Panc1 (cell line): ENCODE data around the gene OR51D1. TPM values are rescaled to one million over a fixed set of nuclear protein-coding genes. Genes with fewer than 3 reads are reported as not detected.

Source experiments
- ATAC-seq: fragments of 200-7000 bp; cut with Tn5 transposase; 2 replicates; pipeline ENCODE4 v1.9.1; 2020; ENCODE audit warnings: mild to moderate bottlenecking, moderate library complexity
- BruUV-seq: library from RNA; stranded (reverse); fragments of 400-500 nt; replicated peaks from 2 replicates; lab custom pipeline; 2021; lab: Mats Ljungman, UMichigan
- CTCF ChIA-PET: fragments of 300-600 bp; sonication (Branson Sonifier 250); formaldehyde crosslinking; loops from one replicate; lab custom pipeline; 2022; ENCODE audit warnings: antibody characterized with exemption; lab: Charles Lee
- POLR2A ChIA-PET: fragments of 300-600 bp; sonication (Branson Sonifier 250); formaldehyde crosslinking; loops from one replicate; lab custom pipeline; 2022; ENCODE audit warnings: antibody characterized with exemption; lab: Charles Lee
- DNase-seq: peaks from one replicate; pipeline ENCODE4 v3.0.0-alpha.2; 2010; ENCODE audit warnings: low read depth, low spot score
- H3K27ac ChIP-seq: 2 replicates; pipeline ENCODE4 v1.5.1; 2011; ENCODE audit warnings: mild to moderate bottlenecking, low read length, inconsistent platforms
- H3K27me3 ChIP-seq: fragments of 200-500 bp; sonication (Bioruptor generic); 2 replicates; pipeline ENCODE4 v1.6.0; 2014; ENCODE audit warnings: low read length, inconsistent platforms; ENCODE audit not compliant: control insufficient read depth, insufficient read depth
- H3K36me3 ChIP-seq: fragments of 200-500 bp; sonication (Bioruptor generic); 2 replicates; pipeline ENCODE4 v1.5.1; 2014; ENCODE audit warnings: inconsistent platforms, mild to moderate bottlenecking, low read length, moderate library complexity; ENCODE audit not compliant: control insufficient read depth, insufficient read depth
- H3K4me1 ChIP-seq: 2 replicates; pipeline ENCODE4 v1.5.1; 2011; ENCODE audit warnings: inconsistent platforms, mild to moderate bottlenecking, low read length, moderate library complexity; ENCODE audit not compliant: control insufficient read depth, insufficient read depth
- H3K4me3 ChIP-seq, 2 experiments: 2 replicates each; pipeline ENCODE4 v1.5.1; 2011 to 2012; ENCODE audit warnings: low read depth in 2 of 2, low read length in 2 of 2, mild to moderate bottlenecking in 2 of 2, inconsistent platforms in 1 of 2, moderate library complexity in 1 of 2
- H3K9me3 ChIP-seq: fragments of 200-500 bp; sonication (Bioruptor generic); 2 replicates; pipeline ENCODE4 v1.5.1; 2014; ENCODE audit warnings: low read depth, mild to moderate bottlenecking, inconsistent platforms, low read length, moderate library complexity; ENCODE audit not compliant: control insufficient read depth, insufficient read depth
- CTCF ChIP-seq: fragments of 450-650 bp; IDR thresholded peaks from 2 replicates; pipeline ENCODE4 v1.5.1; 2017; ENCODE audit warnings: mild to moderate bottlenecking
- POLR2AphosphoS5 ChIP-seq: IDR thresholded peaks from 2 replicates; pipeline ENCODE4 v1.6.1; 2012; ENCODE audit warnings: mild to moderate bottlenecking, low read depth, low read length, moderate library complexity
- REST ChIP-seq, 2 experiments: IDR thresholded peaks; 2 replicates each; pipeline ENCODE4 v1.6.1; 2011 to 2012; ENCODE audit warnings: low read depth in 2 of 2, control low read depth in 1 of 2, low read length in 1 of 2, mild to moderate bottlenecking in 1 of 2, moderate library complexity in 1 of 2; ENCODE audit not compliant: insufficient read depth in 1 of 2
- SIN3A ChIP-seq: IDR thresholded peaks from 2 replicates; pipeline ENCODE4 v1.6.1; 2012; ENCODE audit warnings: low read depth, mild to moderate bottlenecking, low read length, moderate library complexity, borderline replicate concordance; ENCODE audit not compliant: insufficient read depth
- TCF7L2 ChIP-seq: IDR thresholded peaks from 2 replicates; pipeline ENCODE4 v1.6.1; 2011; ENCODE audit warnings: mild to moderate bottlenecking, low read depth, low read length, inconsistent platforms
- in situ Hi-C: cut with HindIII; loops from 2 replicates; pipeline ENCODE4 v1.10.0; 2016; ENCODE audit warnings: low sequenced_read_pairs, low pct_unique_long_range_greater_than_20kb
- intact Hi-C: fragments of 100-400 bp; cut with micrococcal nuclease; formaldehyde crosslinking; loops from one replicate; pipeline ENCODE4 v1.10.0; 2022; ENCODE audit not compliant: unreplicated experiment
- total RNA-seq: library from RNA; stranded (reverse); gene quantifications from one replicate; pipeline ENCODE4 v1.2.1, GENCODE V29; 2021; ENCODE audit not compliant: unreplicated experiment

The OR51D1 gene
- total RNA-seq, 1 experiment from 2014 or later = not detected

GRCh38 chr11:4643682-4644081 lies 6.4 kb downstream of the OR51D1 start, which contains the start of gene OR51E1:
Gene OR51E1, plus strand, starts transcription at chr11:4643982. Its CDS starts 8,545 bp downstream, at chr11:4652527.
- ATAC-seq (no peak), DNase-seq (no peak)
- POLR2A ChIA-PET = no interaction called here
- Histone ChIP-seq H3K4me3 (no peak within 1 kb of the TSS), H3K4me1 (no peaks in the 10 kb centered on the region), H3K27me3 (peaks cover 9% of the 10 kb centered on the region), H3K9me3 (no peaks in the 10 kb centered on the region), H3K27ac (no peak within 1 kb of the TSS), H3K36me3 (no peaks in the 10 kb centered on the region)
- TF ChIP-seq REST (IDR thresholded peaks at IDR 0.05; ENCODE audit: insufficient read depth in 1 of 2, low read depth in 2 of 2, low read length in 1 of 2) (no peak), POLR2AphosphoS5 (no peak), CTCF (no peak), TCF7L2 (no peak), SIN3A (no peak)
- BruUV-seq = no TSS peak
- intact Hi-C loops = no loop called here
- CTCF ChIA-PET = no interaction called here
- in situ Hi-C loops = no loop called here

- intact Hi-C loops (no loop called here), in situ Hi-C loops (no loop called here)
- peaks cover 9% of the 10 kb centered on the region for H3K27me3 ChIP-seq
- H3K36me3 ChIP-seq = no peaks in the 10 kb centered on the region
- H3K27ac ChIP-seq = no peak overlapping the region
- POLR2A ChIA-PET = interaction anchor here (0.6 kb wide), 1 partner anchor 898 kb away, joined by 5 read pairs; no protein-coding TSS in a partner anchor
- no peaks in the 10 kb centered on the region for H3K4me1 ChIP-seq
- H3K4me3 ChIP-seq = no peak overlapping the region
- CTCF ChIA-PET = no interaction called here
- no peak for TF ChIP-seq REST (IDR thresholded peaks at IDR 0.05; ENCODE audit: insufficient read depth in 1 of 2, low read depth in 2 of 2, low read length in 1 of 2)
- TF ChIP-seq POLR2AphosphoS5 = no peak
- TF ChIP-seq SIN3A = no peak
- no peak for TF ChIP-seq CTCF
- TF ChIP-seq TCF7L2 = no peak
- ATAC-seq = no peak
- BruUV-seq = no TSS peak
- no peak for DNase-seq
- H3K9me3 ChIP-seq = no peaks in the 10 kb centered on the region
Measured at GRCh38 chr11:4644233-4644632, 7.0 kb downstream of the OR51D1 start.
